IMR-90 (cell line): ENCODE results near the gene CTAGE8.
"Not testable (repeated sequence)": the region's sequence is repeated elsewhere in the genome, so short reads cannot be mapped to it uniquely, and the experiment has no call there.

ENCODE experiments used
- CEBPB ChIP-seq: IDR thresholded peaks from 2 replicates; pipeline ENCODE4 v1.6.1; 2012; ENCODE audit warnings: low read depth, low read length, improper control_type of control experiment
- FOS ChIP-seq: fragments of 150-350 bp; IDR thresholded peaks from 2 replicates; pipeline ENCODE4 v1.6.1; 2016; ENCODE audit warnings: low read depth, low read length
- MAFK ChIP-seq: IDR thresholded peaks from 2 replicates; pipeline ENCODE4 v1.6.1; 2012; ENCODE audit warnings: low read depth, low read length, improper control_type of control experiment
- MAZ ChIP-seq: IDR thresholded peaks from 2 replicates; pipeline ENCODE4 v1.6.1; 2012; ENCODE audit warnings: low read depth, mild to moderate bottlenecking, low read length, improper control_type of control experiment, moderate library complexity, borderline replicate concordance
- MXI1 ChIP-seq: IDR thresholded peaks from 2 replicates; pipeline ENCODE4 v1.6.1; 2012; ENCODE audit warnings: low read depth, mild to moderate bottlenecking, low read length, moderate library complexity, borderline replicate concordance
- POLR2A ChIP-seq: IDR thresholded peaks from 2 replicates; pipeline ENCODE4 v1.6.1; 2012; ENCODE audit warnings: mild to moderate bottlenecking, low read depth, low read length
- RAD21 ChIP-seq: IDR thresholded peaks from 2 replicates; pipeline ENCODE4 v1.6.1; 2012; ENCODE audit warnings: low read length, improper control_type of control experiment
- RFX5 ChIP-seq: IDR thresholded peaks from 2 replicates; pipeline ENCODE4 v1.8.0; 2012; ENCODE audit warnings: low read depth, mild to moderate bottlenecking, low read length, moderate library complexity
- SMC3 ChIP-seq: fragments of 150-350 bp; IDR thresholded peaks from 2 replicates; pipeline ENCODE4 v1.6.1; 2016; ENCODE audit warnings: low read depth, mild to moderate bottlenecking, antibody characterized with exemption, low read length, moderate library complexity
- TF ChIP-seq, protein P1 (sequence below): conservative IDR thresholded peaks from 2 replicates; pipeline ENCODE4 v1.5.1; 2012; ENCODE audit warnings: mild to moderate bottlenecking, low read depth, low read length, improper control_type of control experiment
- TF ChIP-seq, protein P2 (sequence below): fragments of 150-350 bp; IDR thresholded peaks from 2 replicates; pipeline ENCODE4 v1.6.1; 2016; ENCODE audit warnings: low read depth, mild to moderate bottlenecking, low read length, moderate library complexity, borderline replicate concordance

DNA sequence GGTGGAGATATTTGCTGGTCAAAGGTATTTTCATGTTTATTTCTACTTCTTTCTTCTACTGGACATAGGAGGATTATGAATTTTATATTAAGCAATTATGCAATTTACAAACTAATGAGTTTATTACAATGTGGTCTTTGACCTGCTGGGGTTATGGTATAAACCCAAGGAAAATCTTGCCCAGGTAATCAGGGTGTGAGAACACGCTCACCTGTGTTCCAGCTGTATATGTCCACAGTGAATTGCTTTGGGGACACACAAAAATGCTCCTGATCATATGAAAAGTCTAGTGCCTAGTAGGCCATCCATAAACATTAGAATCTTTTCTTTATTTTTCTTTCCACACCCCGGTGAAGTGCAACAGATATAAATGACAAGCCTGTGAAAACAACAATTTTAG lies 29.7 kb downstream of the CTAGE8 start, which contains the start of gene OR2A42:
- TF ChIP-seq, protein P1, sequence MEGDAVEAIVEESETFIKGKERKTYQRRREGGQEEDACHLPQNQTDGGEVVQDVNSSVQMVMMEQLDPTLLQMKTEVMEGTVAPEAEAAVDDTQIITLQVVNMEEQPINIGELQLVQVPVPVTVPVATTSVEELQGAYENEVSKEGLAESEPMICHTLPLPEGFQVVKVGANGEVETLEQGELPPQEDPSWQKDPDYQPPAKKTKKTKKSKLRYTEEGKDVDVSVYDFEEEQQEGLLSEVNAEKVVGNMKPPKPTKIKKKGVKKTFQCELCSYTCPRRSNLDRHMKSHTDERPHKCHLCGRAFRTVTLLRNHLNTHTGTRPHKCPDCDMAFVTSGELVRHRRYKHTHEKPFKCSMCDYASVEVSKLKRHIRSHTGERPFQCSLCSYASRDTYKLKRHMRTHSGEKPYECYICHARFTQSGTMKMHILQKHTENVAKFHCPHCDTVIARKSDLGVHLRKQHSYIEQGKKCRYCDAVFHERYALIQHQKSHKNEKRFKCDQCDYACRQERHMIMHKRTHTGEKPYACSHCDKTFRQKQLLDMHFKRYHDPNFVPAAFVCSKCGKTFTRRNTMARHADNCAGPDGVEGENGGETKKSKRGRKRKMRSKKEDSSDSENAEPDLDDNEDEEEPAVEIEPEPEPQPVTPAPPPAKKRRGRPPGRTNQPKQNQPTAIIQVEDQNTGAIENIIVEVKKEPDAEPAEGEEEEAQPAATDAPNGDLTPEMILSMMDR, result not testable (repeated sequence)
- TF ChIP-seq, protein P2, sequence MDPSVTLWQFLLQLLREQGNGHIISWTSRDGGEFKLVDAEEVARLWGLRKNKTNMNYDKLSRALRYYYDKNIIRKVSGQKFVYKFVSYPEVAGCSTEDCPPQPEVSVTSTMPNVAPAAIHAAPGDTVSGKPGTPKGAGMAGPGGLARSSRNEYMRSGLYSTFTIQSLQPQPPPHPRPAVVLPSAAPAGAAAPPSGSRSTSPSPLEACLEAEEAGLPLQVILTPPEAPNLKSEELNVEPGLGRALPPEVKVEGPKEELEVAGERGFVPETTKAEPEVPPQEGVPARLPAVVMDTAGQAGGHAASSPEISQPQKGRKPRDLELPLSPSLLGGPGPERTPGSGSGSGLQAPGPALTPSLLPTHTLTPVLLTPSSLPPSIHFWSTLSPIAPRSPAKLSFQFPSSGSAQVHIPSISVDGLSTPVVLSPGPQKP, result not testable (repeated sequence)
- TF ChIP-seq MXI1, RFX5, SMC3, RAD21, POLR2A, CEBPB, MAZ, MAFK, FOS: not testable (repeated sequence)
